SK-N-MC (cell line): Measurements from ENCODE around the gene ATP6V1G1.

Experiments used
- EZH2 ChIP-seq: fragments of 200-600 bp; sonication (generic); IDR thresholded peaks from one replicate; pipeline ENCODE4 v1.6.1; 2017; ENCODE audit warnings: antibody characterized with exemption
- FOXP2 ChIP-seq: optimal IDR thresholded peaks from 2 replicates; pipeline ENCODE3; 2011; ENCODE audit warnings: mild to moderate bottlenecking, moderate library complexity; ENCODE audit not compliant: insufficient read depth; ENCODE audit errors: extremely low read length, control extremely low read depth
- POLR2AphosphoS5 ChIP-seq: IDR thresholded peaks from 2 replicates; pipeline ENCODE4 v1.6.1; 2012; ENCODE audit warnings: mild to moderate bottlenecking, low read depth, low read length, borderline replicate concordance

DNA sequence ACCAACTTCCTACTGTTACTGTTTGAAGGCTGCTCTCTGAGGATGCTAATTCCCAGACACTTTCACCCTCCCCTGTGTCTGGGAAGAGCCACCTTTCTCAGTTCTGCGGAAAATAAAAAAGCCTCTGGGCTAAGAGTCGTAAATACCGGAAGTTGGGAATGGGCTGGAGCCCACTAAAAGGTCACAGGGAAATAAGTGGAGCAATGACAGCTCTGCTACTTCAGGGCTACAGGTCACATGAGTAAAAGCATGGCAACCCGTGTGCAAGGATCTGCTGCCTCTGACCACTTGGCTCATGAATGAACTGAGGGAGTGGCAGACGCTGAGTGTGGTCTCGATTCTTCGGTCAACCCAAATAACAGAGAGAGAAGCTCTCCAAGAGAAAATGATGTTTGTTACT, 25.8 kb upstream of the ATP6V1G1 start:
- TF ChIP-seq POLR2AphosphoS5: no peak
- no peak for TF ChIP-seq EZH2
- no peak for TF ChIP-seq FOXP2
